ENCODE results near the gene FOSL1.
"Not testable (repeated sequence)": the region's sequence is repeated elsewhere in the genome, so short reads cannot be mapped to it uniquely, and the experiment has no call there.

Gene FOSL1

DNA sequence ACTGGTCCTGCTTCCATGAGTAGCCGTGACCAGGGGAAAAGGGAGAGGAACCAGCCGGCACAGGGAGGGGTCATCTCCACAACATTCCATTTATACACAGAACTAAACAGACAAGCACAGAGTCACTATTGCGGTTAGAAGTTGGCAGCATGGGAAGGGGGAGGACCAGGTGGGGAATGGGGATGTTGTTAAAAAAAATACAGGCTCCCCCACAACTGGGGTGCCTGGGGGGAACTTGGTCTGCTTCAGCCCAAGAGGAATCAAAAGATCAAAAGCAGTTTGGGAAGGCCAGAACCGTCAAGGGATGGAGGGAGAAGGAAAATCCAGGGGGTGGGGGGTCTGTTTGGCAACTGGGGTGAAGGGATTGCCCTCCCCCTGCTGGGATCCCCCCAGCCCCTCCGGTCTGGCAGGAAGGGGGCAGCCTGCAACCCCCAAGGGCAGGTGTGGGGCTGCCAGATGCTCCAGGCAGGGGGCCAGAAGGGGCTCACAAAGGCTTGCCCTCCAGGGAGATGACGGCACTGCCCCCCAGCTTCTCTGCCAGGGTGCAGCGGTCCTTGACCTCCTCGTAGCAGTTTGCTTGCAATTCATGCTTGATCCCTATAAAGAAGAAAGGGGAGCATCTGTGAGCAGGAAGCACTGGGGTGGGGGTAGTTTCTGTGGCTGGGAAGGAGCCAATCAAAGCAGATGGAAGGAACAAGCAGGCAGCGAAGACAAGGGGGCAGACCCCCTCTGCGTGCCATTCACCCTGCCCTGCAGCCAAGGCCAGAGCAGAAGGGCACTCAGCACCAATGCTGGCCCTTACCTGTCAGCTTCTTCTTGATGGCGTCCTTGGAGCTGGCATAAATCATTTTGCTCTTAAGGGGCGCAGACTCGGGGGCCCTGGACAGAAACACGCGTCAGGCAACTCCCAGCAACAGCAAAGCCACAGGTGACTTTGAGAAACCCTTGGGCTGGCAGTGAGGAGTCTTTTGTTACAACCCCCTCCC, 45.0 kb downstream of the FOSL1 start:
- Histone ChIP-seq H3K4me1 (ENCODE audit: insufficient read depth, low read length) (no peaks in the 10 kb centered on the region), H3K36me3 (ENCODE audit: insufficient read depth, low read length) (peaks cover 20% of the 10 kb centered on the region), H3K9ac (ENCODE audit: low read depth, low read length) (no peak overlapping the region), H3K9me3 (ENCODE audit: control insufficient read depth, insufficient read depth, low read length) (peaks cover 8% of the 10 kb centered on the region; the same call in 1 of the 2 replicates)

DNA sequence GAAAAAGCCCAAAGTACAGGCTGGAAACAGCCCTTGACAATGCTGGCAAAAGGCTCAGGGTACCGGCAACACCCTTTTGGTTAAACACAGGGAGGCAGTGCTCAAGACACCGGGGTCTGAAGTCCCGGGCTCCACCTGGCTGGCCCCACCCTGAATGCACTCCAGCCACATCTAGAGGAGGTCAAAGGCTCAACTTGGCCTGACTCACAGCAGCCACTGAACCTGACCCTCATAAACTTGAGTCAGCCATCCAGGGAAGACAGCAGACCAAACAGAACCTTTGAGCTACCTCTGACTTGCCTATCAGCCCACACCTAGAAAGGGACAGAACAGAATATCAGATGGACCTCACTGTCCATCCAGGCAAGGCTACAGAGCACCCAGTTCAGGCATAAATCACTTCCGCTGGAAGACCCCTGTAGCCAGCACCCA, 46.0 kb downstream of the FOSL1 start:
- Histone ChIP-seq H3K9ac (ENCODE audit: low read depth, low read length) (no peak overlapping the region), H3K4me1 (ENCODE audit: insufficient read depth, low read length) (no peaks in the 10 kb centered on the region), H3K9me3 (ENCODE audit: control insufficient read depth, insufficient read depth, low read length) (peaks cover 8% of the 10 kb centered on the region; the same call in 1 of the 2 replicates), H3K36me3 (ENCODE audit: insufficient read depth, low read length) (peaks cover 20% of the 10 kb centered on the region)

DNA sequence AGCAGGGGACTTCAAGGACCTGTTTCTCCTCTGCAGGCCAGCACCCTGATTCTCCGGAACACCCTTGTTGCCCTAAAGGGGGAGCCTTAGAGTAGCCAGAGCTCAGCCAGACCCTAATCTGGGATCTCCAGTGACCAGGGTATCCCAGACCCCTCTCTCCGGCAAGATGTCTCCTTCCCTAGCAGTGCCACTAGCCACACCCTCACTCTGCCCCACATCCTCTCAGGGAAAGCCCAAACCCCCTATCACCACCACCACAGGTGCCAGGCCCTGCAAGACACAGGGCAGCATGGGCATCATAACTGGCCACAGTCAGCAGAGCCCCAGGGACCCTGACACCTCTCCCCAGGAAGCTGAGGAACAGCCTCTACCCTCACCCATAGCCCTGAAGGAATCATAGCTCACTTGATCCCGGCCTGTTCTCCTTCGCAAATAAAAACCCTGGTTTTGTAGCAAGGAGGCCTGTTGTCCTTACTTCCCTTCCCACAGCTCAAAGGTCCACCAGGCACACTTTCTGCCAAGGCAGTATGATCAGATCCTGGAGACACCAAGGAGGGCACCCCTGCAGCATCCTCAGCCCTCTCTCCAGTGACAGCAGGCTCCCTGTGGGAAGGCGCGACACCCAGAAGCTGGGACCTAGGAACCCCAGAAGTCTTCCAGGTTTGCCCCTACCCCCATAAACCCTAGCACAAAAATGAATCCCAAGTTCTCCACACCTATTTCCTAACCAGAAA, 46.8 kb downstream of the FOSL1 start:
- Histone ChIP-seq H3K4me1 (ENCODE audit: insufficient read depth, low read length) (no peaks in the 10 kb centered on the region), H3K9ac (ENCODE audit: low read depth, low read length) (no peak overlapping the region), H3K36me3 (ENCODE audit: insufficient read depth, low read length) (peaks cover 20% of the 10 kb centered on the region), H3K9me3 (ENCODE audit: control insufficient read depth, insufficient read depth, low read length) (peaks cover 8% of the 10 kb centered on the region; the same call in 1 of the 2 replicates)

- Histone ChIP-seq H3K9ac (ENCODE audit: low read depth, low read length) (no peak overlapping the region), H3K36me3 (ENCODE audit: insufficient read depth, low read length) (peaks cover 20% of the 10 kb centered on the region), H3K9me3 (ENCODE audit: control insufficient read depth, insufficient read depth, low read length) (peaks cover 8% of the 10 kb centered on the region; the same call in 1 of the 2 replicates), H3K4me1 (ENCODE audit: insufficient read depth, low read length) (no peaks in the 10 kb centered on the region)
Measured at GRCh38 chr11:65852508-65853245, 47.5 kb downstream of the FOSL1 start.

DNA sequence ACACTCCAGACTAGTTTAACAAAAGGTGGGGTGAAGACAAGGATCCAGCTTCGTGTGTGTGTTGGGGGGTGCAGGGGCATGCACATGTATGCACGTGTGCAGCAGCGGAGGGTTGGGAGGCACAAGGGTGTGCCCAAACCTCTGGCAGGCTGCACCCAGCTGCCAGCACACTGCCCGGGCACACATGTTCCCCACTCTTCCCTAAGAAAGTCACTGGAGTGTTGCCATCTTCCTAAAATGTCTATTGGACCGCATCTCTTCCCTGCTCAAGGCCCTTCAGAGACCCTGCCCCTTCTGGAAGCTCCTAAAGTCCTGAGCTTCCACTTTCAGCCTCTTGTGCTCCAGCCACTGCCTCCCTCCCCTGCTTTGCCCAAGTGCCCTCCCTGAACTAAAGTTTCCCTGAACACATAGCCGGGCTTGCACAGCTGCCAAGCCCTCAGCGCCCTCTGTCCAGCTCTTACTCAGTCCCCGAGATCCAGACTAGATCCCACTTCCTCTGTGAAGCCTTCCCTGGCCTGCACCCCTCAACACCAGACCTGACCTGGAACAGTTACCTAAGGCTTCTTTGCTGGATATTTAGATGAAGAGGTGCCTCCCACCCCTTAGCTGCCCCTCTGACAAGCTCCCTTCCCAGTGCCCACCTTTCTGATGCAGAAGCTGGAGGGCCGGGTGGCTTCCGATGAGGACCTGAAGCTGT, 48.2 kb downstream of the FOSL1 start:
- Histone ChIP-seq H3K36me3 (ENCODE audit: insufficient read depth, low read length) (peaks cover 20% of the 10 kb centered on the region), H3K9me3 (ENCODE audit: control insufficient read depth, insufficient read depth, low read length) (peaks cover 8% of the 10 kb centered on the region; the same call in 1 of the 2 replicates), H3K4me1 (ENCODE audit: insufficient read depth, low read length) (no peaks in the 10 kb centered on the region), H3K9ac (ENCODE audit: low read depth, low read length) (no peak overlapping the region)

DNA sequence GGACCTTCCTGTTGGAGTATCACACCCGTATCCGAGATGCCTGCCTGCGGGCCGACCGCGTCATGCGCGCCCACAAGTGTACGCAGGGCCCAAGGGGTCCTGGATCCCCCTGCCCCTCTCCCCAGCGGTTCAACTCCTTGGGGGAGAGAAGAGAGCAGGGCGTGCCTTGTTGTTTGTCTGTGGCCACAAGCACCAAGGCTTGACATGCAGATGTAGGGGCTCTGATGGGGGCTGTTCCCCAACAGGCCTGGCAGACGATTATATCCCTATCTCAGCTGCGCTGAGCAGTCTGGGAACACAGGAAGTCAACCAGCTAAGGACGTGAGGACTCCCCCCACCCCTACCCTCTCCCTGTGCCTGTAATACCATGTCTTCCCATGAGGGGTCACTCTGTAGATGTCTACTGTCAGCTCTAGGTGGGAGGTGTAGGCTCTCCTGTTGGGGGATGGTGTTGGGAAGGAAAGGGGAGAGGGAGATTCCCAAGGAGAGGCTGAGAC, 49.1 kb downstream of the FOSL1 start:
- H3K36me3 ChIP-seq (ENCODE audit: insufficient read depth, low read length), result peaks cover 19% of the 10 kb centered on the region
- no peaks in the 10 kb centered on the region for H3K4me1 ChIP-seq (ENCODE audit: insufficient read depth, low read length)
- H3K9ac ChIP-seq (ENCODE audit: low read depth, low read length), result no peak overlapping the region
- peaks cover 8% of the 10 kb centered on the region; the same call in 1 of the 2 replicates for H3K9me3 ChIP-seq (ENCODE audit: control insufficient read depth, insufficient read depth, low read length)

GRCh38 chr11:65850217-65851082, 49.7 kb downstream of the FOSL1 start:
- H3K4me1 ChIP-seq (ENCODE audit: insufficient read depth, low read length), result no peaks in the 10 kb centered on the region
- peaks cover 8% of the 10 kb centered on the region; the same call in 1 of the 2 replicates for H3K9me3 ChIP-seq (ENCODE audit: control insufficient read depth, insufficient read depth, low read length)
- peaks cover 13% of the 10 kb centered on the region; the same call in 1 of the 2 replicates for H3K36me3 ChIP-seq (ENCODE audit: insufficient read depth, low read length)
- H3K9ac ChIP-seq (ENCODE audit: low read depth, low read length), result no peak overlapping the region

DNA sequence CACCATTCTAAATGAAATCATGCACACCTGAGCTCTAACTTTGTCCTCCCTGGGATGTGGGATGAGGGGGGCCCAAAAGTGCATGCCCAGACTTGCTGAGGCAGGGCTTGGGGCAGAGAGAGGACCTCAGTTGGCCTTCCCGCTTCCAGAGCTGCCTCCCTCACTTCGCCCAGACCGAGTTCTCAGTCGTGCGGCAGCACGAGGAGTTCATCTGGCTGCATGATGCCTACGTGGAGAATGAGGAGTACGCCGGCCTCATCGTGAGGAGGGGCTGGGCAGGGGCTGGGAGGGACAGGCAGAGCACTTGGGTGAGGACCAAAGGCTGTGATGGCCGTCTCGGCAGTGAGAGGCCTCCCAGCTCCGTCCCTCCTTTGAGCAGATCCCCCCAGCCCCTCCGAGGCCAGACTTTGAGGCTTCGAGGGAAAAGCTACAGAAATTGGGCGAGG, 50.4 kb downstream of the FOSL1 start:
- peaks cover 8% of the 10 kb centered on the region; the same call in 1 of the 2 replicates for H3K9me3 ChIP-seq (ENCODE audit: control insufficient read depth, insufficient read depth, low read length)
- H3K9ac ChIP-seq (ENCODE audit: low read depth, low read length), result no peak overlapping the region
- no peaks in the 10 kb centered on the region for H3K4me1 ChIP-seq (ENCODE audit: insufficient read depth, low read length)
- H3K36me3 ChIP-seq (ENCODE audit: insufficient read depth, low read length), result peaks cover 9% of the 10 kb centered on the region; the same call in 1 of the 2 replicates

DNA sequence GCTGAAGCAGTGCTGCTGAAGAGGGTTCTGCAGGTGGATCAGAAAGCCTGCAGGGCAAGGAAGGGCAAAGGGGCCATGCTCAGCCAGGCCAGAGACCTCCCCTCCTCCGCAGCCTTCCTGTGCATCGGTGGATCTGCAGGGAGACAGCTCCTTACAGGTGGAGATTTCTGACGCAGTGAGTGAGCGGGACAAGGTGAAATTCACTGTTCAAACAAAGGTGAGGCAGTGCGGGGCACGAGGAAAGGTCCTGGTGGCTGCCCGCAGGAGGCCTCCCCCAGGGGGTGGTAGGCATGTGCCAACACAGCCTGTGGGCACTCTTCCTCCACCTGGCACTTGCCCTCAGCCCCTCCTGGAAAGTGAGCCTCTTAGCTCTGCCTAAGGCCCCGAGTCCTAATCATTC, 50.8 kb downstream of the FOSL1 start:
- Histone ChIP-seq H3K4me1 (ENCODE audit: insufficient read depth, low read length) (no peaks in the 10 kb centered on the region), H3K9ac (ENCODE audit: low read depth, low read length) (no peak overlapping the region), H3K9me3 (ENCODE audit: control insufficient read depth, insufficient read depth, low read length) (peaks cover 8% of the 10 kb centered on the region; the same call in 1 of the 2 replicates), H3K36me3 (ENCODE audit: insufficient read depth, low read length) (peaks cover 7% of the 10 kb centered on the region; the same call in 1 of the 2 replicates)

DNA sequence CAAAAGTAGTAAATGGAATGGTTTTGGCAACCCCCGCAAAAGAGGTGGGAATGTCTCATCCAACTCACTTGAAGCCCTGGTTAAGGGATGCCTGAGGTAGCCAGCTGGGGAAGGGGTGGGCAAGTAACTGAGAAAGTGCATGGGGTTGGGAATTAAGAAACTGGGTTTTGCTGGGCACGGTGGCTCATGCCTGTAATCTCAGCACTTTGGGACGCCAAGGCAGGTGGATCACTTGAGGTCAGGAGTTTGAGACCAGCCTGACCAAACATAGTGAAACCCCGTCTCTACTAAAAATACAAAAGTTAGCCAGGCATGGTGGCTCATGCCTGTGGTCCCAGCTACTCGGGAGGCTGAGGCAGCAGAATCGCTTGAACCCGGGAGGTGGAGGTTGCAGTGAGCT, 51.5 kb downstream of the FOSL1 start:
- not testable (repeated sequence) for H3K4me1 ChIP-seq (ENCODE audit: insufficient read depth, low read length); H3K36me3 ChIP-seq (ENCODE audit: insufficient read depth, low read length); H3K9me3 ChIP-seq (ENCODE audit: control insufficient read depth, insufficient read depth, low read length); H3K9ac ChIP-seq (ENCODE audit: low read depth, low read length)

GRCh38 chr11:65847746-65848145, 52.4 kb downstream of the FOSL1 start:
- H3K9me3 ChIP-seq (ENCODE audit: control insufficient read depth, insufficient read depth, low read length), result peaks cover 8% of the 10 kb centered on the region; the same call in 1 of the 2 replicates
- H3K4me1 ChIP-seq (ENCODE audit: insufficient read depth, low read length), result no peaks in the 10 kb centered on the region
- H3K9ac ChIP-seq (ENCODE audit: low read depth, low read length), result no peak overlapping the region
- no peaks in the 10 kb centered on the region; the same call in 1 of the 2 replicates for H3K36me3 ChIP-seq (ENCODE audit: insufficient read depth, low read length)

DNA sequence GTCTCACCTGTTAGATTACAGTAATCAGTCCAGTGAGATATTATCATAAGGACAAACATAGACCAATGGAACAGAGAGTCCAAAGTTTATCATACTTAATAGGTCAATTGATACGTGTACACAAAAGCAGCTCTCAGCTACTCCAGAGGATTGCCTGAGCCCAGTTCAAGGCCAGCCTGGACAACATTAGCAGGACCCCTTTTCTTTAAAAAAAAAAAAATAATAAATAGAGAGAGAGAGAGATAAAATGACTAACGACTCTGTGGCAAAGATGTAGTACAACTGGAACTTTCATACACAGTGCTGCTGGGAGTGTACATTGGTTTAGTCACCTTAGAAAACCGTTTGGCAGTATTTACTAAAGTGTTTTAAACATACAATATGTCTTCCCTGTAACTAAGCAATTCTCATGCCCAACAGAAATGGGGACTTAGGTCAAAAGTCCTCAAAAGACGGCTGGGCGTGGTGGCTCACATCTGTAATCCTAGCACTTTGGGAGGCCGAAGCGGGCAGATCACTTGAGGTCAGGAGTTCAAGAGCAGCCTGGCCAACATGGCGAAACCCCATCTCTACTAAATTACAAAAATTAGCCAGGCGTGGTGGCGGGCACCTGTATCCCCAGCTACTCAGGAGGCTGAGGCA, 55.8 kb downstream of the FOSL1 start:
- Histone ChIP-seq H3K4me1 (ENCODE audit: insufficient read depth, low read length) (no peaks in the 10 kb centered on the region), H3K36me3 (ENCODE audit: insufficient read depth, low read length) (no peaks in the 10 kb centered on the region), H3K9ac (ENCODE audit: low read depth, low read length) (no peak overlapping the region), H3K9me3 (ENCODE audit: control insufficient read depth, insufficient read depth, low read length) (no peaks in the 10 kb centered on the region)

Measured in ES-I3 (cell line).